Mesenchymal stem cell (in vitro differentiated cells and primary cell): Measurements from ENCODE around the gene CFDP1.
"Not testable (repeated sequence)": the region's sequence is repeated elsewhere in the genome, so short reads cannot be mapped to it uniquely, and the experiment has no call there.

Experiments
- DNase-seq: peaks from one replicate; pipeline ENCODE4 v3.0.0-alpha.2; 2013
- H2AFZ ChIP-seq: one replicate; pipeline ENCODE4 v1.6.1; 2013; ENCODE audit warnings: low read depth, mild to moderate bottlenecking, control low read depth, inconsistent platforms, low read length, moderate library complexity
- H2AK5ac ChIP-seq: 2 replicates; pipeline ENCODE4 v1.6.1; 2013; ENCODE audit warnings: low read length, moderate library complexity, mild to moderate bottlenecking, inconsistent platforms; ENCODE audit not compliant: severe bottlenecking
- H2BK120ac ChIP-seq: one replicate; pipeline ENCODE4 v1.6.1; 2013; ENCODE audit warnings: low read depth, mild to moderate bottlenecking, inconsistent platforms, low read length, moderate library complexity
- H2BK12ac ChIP-seq, 2 experiments: one replicate each; pipeline ENCODE4 v1.6.1; 2013; ENCODE audit warnings: inconsistent platforms in 2 of 2, low read length in 2 of 2, mild to moderate bottlenecking in 2 of 2, moderate library complexity in 2 of 2, control low read depth in 1 of 2
- H2BK15ac ChIP-seq: one replicate; pipeline ENCODE4 v1.6.1; 2013; ENCODE audit warnings: mild to moderate bottlenecking, low read depth, inconsistent platforms; ENCODE audit not compliant: poor library complexity, severe bottlenecking
- H2BK5ac ChIP-seq: 2 replicates; pipeline ENCODE4 v1.6.1; 2013; ENCODE audit warnings: low read depth, mild to moderate bottlenecking, low read length, control low read depth, inconsistent platforms; ENCODE audit not compliant: poor library complexity, severe bottlenecking
- H3K14ac ChIP-seq, 2 experiments: one replicate each; pipeline ENCODE4 v1.6.1; 2013; ENCODE audit warnings: inconsistent platforms in 2 of 2, low read length in 2 of 2, control low read depth in 1 of 2, mild to moderate bottlenecking in 1 of 2, moderate library complexity in 1 of 2
- H3K18ac ChIP-seq, 2 experiments: one replicate each; pipeline ENCODE4 v1.6.1; 2013; ENCODE audit warnings: inconsistent platforms in 2 of 2, low read length in 2 of 2, control low read depth in 1 of 2, low read depth in 1 of 2, mild to moderate bottlenecking in 1 of 2
- H3K23ac ChIP-seq, 2 experiments: one replicate each; pipeline ENCODE4 v1.6.1; 2013; ENCODE audit warnings: inconsistent platforms in 2 of 2, low read length in 2 of 2, mild to moderate bottlenecking in 2 of 2, moderate library complexity in 2 of 2, control low read depth in 1 of 2
- H3K27ac ChIP-seq: 2 replicates; pipeline ENCODE4 v1.5.1; 2013; ENCODE audit warnings: mild to moderate bottlenecking, moderate library complexity, low read length, control low read depth, inconsistent platforms; ENCODE audit not compliant: poor library complexity, severe bottlenecking
- H3K27me3 ChIP-seq, 2 experiments: 2 replicates each; pipeline versions ENCODE4 v1.6.1 to v1.7.0; 2013; ENCODE audit warnings: low read length in 2 of 2, mild to moderate bottlenecking in 2 of 2, moderate library complexity in 2 of 2, control low read depth in 1 of 2, inconsistent platforms in 1 of 2; ENCODE audit not compliant: control insufficient read depth in 1 of 2, insufficient read depth in 1 of 2
- H3K36me3 ChIP-seq, 2 experiments: 2 replicates each; pipeline versions ENCODE4 v1.6.1 to v1.7.0; 2013; ENCODE audit warnings: low read length in 2 of 2, control low read depth in 1 of 2, inconsistent platforms in 1 of 2, low read depth in 1 of 2, mild to moderate bottlenecking in 1 of 2; ENCODE audit not compliant: insufficient read depth in 2 of 2, control insufficient read depth in 1 of 2
- H3K4ac ChIP-seq, 2 experiments: one replicate each; pipeline ENCODE4 v1.6.1; 2013; ENCODE audit warnings: inconsistent platforms in 2 of 2, low read length in 2 of 2, mild to moderate bottlenecking in 2 of 2, moderate library complexity in 2 of 2, control low read depth in 1 of 2, low read depth in 1 of 2
- H3K4me1 ChIP-seq: 2 replicates; pipeline ENCODE4 v1.6.1; 2013; ENCODE audit warnings: low read depth, low read length, control low read depth; ENCODE audit not compliant: control insufficient read depth, insufficient read depth
- H3K4me2 ChIP-seq: 2 replicates; pipeline ENCODE4 v1.6.1; 2013; ENCODE audit warnings: low read length, mild to moderate bottlenecking, inconsistent platforms; ENCODE audit not compliant: poor library complexity, severe bottlenecking
- H3K4me3 ChIP-seq, 2 experiments: 2 replicates each; pipeline versions ENCODE4 v1.5.1 to v1.7.0; 2013; ENCODE audit warnings: low read length in 2 of 2, mild to moderate bottlenecking in 2 of 2, control low read depth in 1 of 2, low read depth in 1 of 2; ENCODE audit not compliant: insufficient read depth in 1 of 2
- H3K79me1 ChIP-seq: replicated peaks from 2 replicates; pipeline ENCODE4 v1.6.1; 2013; ENCODE audit warnings: mild to moderate bottlenecking, control low read depth, low read length, inconsistent platforms; ENCODE audit not compliant: poor library complexity, severe bottlenecking
- H3K9ac ChIP-seq: 2 replicates; pipeline ENCODE4 v1.7.0; 2013; ENCODE audit warnings: mild to moderate bottlenecking, low read length, moderate library complexity
- H3K9me3 ChIP-seq: 2 replicates; pipeline ENCODE4 v1.7.0; 2013; ENCODE audit warnings: mild to moderate bottlenecking, low read length; ENCODE audit not compliant: control insufficient read depth
- H4K8ac ChIP-seq: one replicate; pipeline ENCODE4 v1.6.1; 2013; ENCODE audit warnings: inconsistent platforms, mild to moderate bottlenecking, low read length, moderate library complexity
- H4K91ac ChIP-seq: one replicate; pipeline ENCODE4 v1.6.1; 2013; ENCODE audit warnings: mild to moderate bottlenecking, low read length, inconsistent platforms
- WGBS: methylation state at CpG from one replicate; pipeline ENCODE4 v1.1.7; 2013; ENCODE audit warnings: mixed read lengths; 5-methylcytosine and 5-hydroxymethylcytosine counted together

CFDP1 gene

GRCh38 chr16:75282466-75283281 lies 150.6 kb downstream of the CFDP1 start:
- Histone ChIP-seq H3K4me2 (no peak overlapping the region), H2AK5ac (no peak overlapping the region), H4K8ac (no peak overlapping the region), H3K9me3 (no peaks in the 10 kb centered on the region), H3K18ac (no peak overlapping the region), H3K79me1 (peaks cover 3% of the 10 kb centered on the region), H4K91ac (no peak overlapping the region), H3K27ac (no peak overlapping the region), H2AFZ (no peak overlapping the region), H3K27me3 (no peaks in the 10 kb centered on the region), H3K4me3 (no peak overlapping the region), H2BK5ac (no peak overlapping the region), H3K23ac (no peak overlapping the region), H3K4me1 (peaks cover 15% of the 10 kb centered on the region), H3K9ac (no peak overlapping the region), H2BK120ac (no peak overlapping the region), H3K4ac (no peak overlapping the region), H2BK15ac (no peak overlapping the region), H3K36me3 (peaks cover 4% of the 10 kb centered on the region in 2 experiments), H3K14ac (no peak overlapping the region), H2BK12ac (no peak overlapping the region)
- 91% methylated on average over 11 of the region's 11 CpGs for WGBS
- DNase-seq: no peak

DNA sequence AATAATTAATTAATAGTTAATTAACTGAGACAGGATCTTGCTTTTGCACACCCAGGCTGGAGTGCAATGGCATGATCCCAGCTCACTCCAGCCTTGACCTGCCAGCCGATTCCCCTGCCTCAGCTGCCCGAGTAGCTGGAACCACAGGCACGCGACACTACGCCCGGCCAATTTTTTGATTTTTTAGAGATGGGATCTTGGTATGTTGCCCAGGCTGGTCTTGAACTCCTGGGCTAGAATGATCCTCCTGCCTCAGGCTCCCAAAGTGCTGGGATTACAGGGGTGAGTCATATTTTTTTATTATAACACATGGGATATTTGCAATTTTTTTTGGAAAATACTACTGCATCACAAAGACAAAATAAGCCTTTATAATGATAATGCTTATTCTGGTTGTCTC lies 151.5 kb downstream of the CFDP1 start:
- Histone ChIP-seq H3K4me2 (no peak overlapping the region), H3K4me1 (peaks cover 14% of the 10 kb centered on the region), H2BK5ac (no peak overlapping the region), H3K18ac (no peak overlapping the region), H2BK120ac (no peak overlapping the region), H3K79me1 (peaks cover 2% of the 10 kb centered on the region), H3K9ac (no peak overlapping the region), H4K91ac (no peak overlapping the region), H3K27ac (no peak overlapping the region), H3K4ac (no peak overlapping the region), H3K14ac (no peak overlapping the region), H3K27me3 (no peaks in the 10 kb centered on the region), H2AFZ (no peak overlapping the region), H2BK15ac (no peak overlapping the region), H3K23ac (no peak overlapping the region), H2AK5ac (no peak overlapping the region), H3K9me3 (no peaks in the 10 kb centered on the region), H3K36me3 (peaks cover 3 to 4% of the 10 kb centered on the region in 2 experiments), H2BK12ac (no peak overlapping the region), H4K8ac (no peak overlapping the region), H3K4me3 (no peak overlapping the region)
- WGBS: 98% methylated on average over 6 of the region's 6 CpGs
- no peak for DNase-seq

DNA sequence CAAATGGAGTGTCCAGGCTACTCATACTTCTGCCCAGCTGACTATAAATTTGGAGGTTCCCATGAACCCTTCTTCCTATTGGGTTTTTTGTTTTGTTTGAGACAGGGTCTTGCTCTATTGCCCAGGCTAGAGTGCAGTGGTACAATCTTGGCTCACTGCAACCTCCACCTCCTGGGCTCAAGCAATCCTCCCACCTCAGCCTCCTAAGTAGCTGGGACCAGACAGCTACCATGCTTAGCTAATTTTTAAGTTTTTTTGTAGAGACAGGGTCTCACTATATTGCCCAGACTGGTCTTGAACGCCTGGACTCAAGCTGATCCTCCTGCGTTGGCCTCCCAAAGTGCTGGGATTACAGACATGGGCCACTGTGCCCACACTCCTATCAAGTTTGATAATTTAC lies 152.3 kb downstream of the CFDP1 start:
- H2BK120ac ChIP-seq, H3K18ac ChIP-seq, DNase-seq, H4K8ac ChIP-seq, H4K91ac ChIP-seq, H3K23ac ChIP-seq, H2BK12ac ChIP-seq, H3K79me1 ChIP-seq, H3K4ac ChIP-seq, H3K27me3 ChIP-seq, H3K27ac ChIP-seq, H2BK5ac ChIP-seq, H2AFZ ChIP-seq, H3K4me2 ChIP-seq, H3K9ac ChIP-seq, H3K36me3 ChIP-seq, H3K9me3 ChIP-seq, H3K4me3 ChIP-seq, H3K14ac ChIP-seq, H2BK15ac ChIP-seq: not testable (repeated sequence)
- H3K4me1 ChIP-seq: peaks cover 14% of the 10 kb centered on the region
- 100% methylated on average over 2 of the region's 2 CpGs for WGBS
- H2AK5ac ChIP-seq: peak overlapping the region; percentile 73

DNA sequence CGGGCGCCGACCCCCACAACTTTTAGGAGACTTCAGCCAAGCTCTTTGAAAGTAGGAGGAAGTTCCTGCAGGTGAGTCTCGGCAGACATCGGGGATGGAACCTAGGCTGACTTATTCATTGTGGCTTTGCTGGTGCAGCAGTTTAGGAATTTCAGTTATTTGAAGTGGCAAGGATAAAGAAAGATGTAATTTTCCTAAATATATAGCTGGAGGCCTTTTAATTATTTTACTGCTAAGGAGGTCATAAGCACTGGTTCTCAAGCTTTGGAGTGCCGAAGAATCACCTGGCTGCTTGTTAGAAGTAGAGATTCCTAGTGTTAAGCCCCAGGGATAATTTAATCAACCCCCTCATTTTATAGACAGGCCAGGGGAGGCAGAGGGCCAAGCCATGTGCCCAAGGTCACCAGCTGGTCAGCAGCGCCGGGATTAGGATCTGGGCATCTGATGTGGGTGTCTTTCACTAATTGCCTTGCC lies 152.9 kb downstream of the CFDP1 start:
- H2AFZ ChIP-seq: no peak overlapping the region
- H3K36me3 ChIP-seq: peaks cover 3 to 4% of the 10 kb centered on the region in 2 experiments
- H2BK5ac ChIP-seq: no peak overlapping the region
- H3K18ac ChIP-seq: no peak overlapping the region
- no peak overlapping the region for H3K4me2 ChIP-seq
- H3K14ac ChIP-seq: no peak overlapping the region
- no peak overlapping the region for H3K27ac ChIP-seq
- H2BK12ac ChIP-seq: no peak overlapping the region
- no peak overlapping the region for H3K4ac ChIP-seq
- no peak overlapping the region for H2BK120ac ChIP-seq
- H3K23ac ChIP-seq: no peak overlapping the region
- no peaks in the 10 kb centered on the region for H3K9me3 ChIP-seq
- no peaks in the 10 kb centered on the region for H3K27me3 ChIP-seq
- peaks cover 2% of the 10 kb centered on the region for H3K79me1 ChIP-seq
- WGBS: 96% methylated on average over 7 of the region's 8 CpGs
- peaks cover 14% of the 10 kb centered on the region for H3K4me1 ChIP-seq
- no peak overlapping the region for H4K91ac ChIP-seq
- peak overlapping the region; percentile 73 for H2AK5ac ChIP-seq
- H2BK15ac ChIP-seq: no peak overlapping the region
- H3K4me3 ChIP-seq: no peak overlapping the region
- no peak overlapping the region for H3K9ac ChIP-seq
- DNase-seq: no peak
- peak overlapping the region; percentile 30 for H4K8ac ChIP-seq
